ENCODE data around the gene MBIP. TPM values are rescaled to one million over a fixed set of nuclear protein-coding genes. Genes with fewer than 3 reads are reported as not detected.
A peak's percentile ranks its signal among the peaks of the same experiment; 100 is the strongest.

The MBIP gene
- total and polyA plus RNA-seq, 5 donors from 2014 or later: 19.2 to 42.2 (median 23.8) TPM

DNA sequence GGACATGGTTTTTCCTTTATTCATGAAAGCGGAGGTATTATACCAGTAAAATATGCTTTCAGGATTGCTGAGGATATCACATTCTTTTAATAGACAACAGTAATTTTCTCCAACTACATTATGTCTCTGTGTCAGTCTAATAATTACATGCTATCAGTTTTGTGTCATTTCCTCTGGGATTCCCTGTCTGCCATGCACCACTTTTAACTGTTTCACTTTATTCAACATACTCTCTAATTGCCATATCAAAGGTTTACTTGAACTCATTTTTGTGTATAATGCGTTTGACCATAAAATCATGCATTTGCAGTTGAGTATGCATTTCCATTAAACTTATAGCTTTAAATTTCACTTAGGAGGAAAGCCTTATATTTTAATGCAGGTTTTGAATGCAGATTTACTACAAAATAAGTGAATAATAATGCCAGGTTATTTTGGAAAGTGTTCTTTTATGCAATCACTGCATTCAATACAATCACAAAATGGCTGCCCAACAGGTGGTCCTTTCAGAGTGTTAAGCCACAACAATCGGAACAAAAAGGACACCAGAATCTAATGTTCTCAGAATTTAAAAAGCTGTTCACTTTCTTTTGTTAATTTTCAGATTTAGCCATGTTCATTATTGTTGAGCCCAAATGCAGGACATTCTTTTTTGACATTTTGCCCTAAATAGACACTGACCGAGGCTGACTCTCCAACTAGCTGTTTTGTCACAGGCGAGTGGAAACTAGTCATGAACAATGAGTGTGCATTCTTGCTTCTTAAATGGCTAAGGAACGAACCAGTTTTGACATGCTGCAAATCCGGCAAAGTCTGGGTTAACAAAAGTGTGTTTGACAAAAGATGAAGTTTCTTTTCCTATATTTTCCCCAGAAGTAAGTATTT is 40.9 kb downstream of the MBIP start:
- H3K4me1 Mint-ChIP-seq: no peaks in the 10 kb centered on the region
- no peaks in the 10 kb centered on the region for H3K36me3 ChIP-seq (ENCODE audit: control insufficient read depth, insufficient read depth, low read length)
- no peak overlapping the region for H3K27ac ChIP-seq (ENCODE audit: insufficient read depth, low read length, poor library complexity, severe bottlenecking)
- H3K27me3 ChIP-seq (ENCODE audit: control insufficient read depth, insufficient read depth, low read length): peaks cover 16% of the 10 kb centered on the region
- H3K4me3 ChIP-seq (ENCODE audit: low read depth, low read length): no peak overlapping the region
- no peak for DNase-seq
- H3K9me3 ChIP-seq (ENCODE audit: control insufficient read depth in 2 of 2, low read length in 2 of 2): no peaks in the 10 kb centered on the region
- no peak overlapping the region for H3K27ac Mint-ChIP-seq
- peaks cover 28% of the 10 kb centered on the region for H3K27me3 Mint-ChIP-seq
- H3K36me3 Mint-ChIP-seq: no peaks in the 10 kb centered on the region
- no peaks in the 10 kb centered on the region for H3K4me1 ChIP-seq (ENCODE audit: control insufficient read depth, insufficient read depth, low read length, poor library complexity, severe bottlenecking)
- no peak for ATAC-seq (ENCODE audit: low read depth in 2 of 2)
- H3K4me3 Mint-ChIP-seq: no peak overlapping the region
- peaks cover 0 to 1% (median 0%) of the 10 kb centered on the region in 7 donors for H3K9me3 Mint-ChIP-seq

DNA sequence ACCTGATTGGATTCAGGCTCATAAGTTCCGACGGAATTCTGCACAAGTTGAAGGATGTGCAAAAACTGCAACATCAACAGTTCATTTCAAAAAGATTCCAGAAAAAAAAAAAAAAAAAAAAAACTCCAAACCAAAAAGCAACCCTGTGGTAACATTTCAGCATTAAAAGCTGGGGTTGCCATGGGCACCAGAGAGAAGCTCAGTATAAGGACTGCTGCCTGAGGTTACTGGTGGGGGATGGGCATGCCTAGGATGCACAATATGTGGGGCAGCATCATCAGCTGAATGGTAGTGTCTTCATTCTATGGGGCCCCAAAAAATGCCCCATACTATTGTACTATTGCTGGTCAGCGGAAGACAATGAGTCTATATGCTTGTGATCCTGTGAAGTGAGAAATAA is 44.7 kb downstream of the MBIP start:
- ATAC-seq (ENCODE audit: low read depth in 2 of 2): no peak
- no peak overlapping the region for H3K4me3 ChIP-seq (ENCODE audit: low read depth, low read length)
- Mint-ChIP-seq H3K4me1 (peaks cover 0 to 14% (median 1%) of the 10 kb centered on the region in 4 donors), H3K36me3 (no peaks in the 10 kb centered on the region), H3K27ac (no peak overlapping the region), H3K4me3 (no peak overlapping the region), H3K9me3 (peaks cover 0 to 4% (median 0%) of the 10 kb centered on the region in 7 donors), H3K27me3 (peaks cover 47% of the 10 kb centered on the region)
- no peak overlapping the region for H3K27ac ChIP-seq (ENCODE audit: insufficient read depth, low read length, poor library complexity, severe bottlenecking)
- no peaks in the 10 kb centered on the region for H3K4me1 ChIP-seq (ENCODE audit: control insufficient read depth, insufficient read depth, low read length, poor library complexity, severe bottlenecking)
- peaks cover 22% of the 10 kb centered on the region for H3K27me3 ChIP-seq (ENCODE audit: control insufficient read depth, insufficient read depth, low read length)
- H3K36me3 ChIP-seq (ENCODE audit: control insufficient read depth, insufficient read depth, low read length): no peaks in the 10 kb centered on the region
- DNase-seq: no peak
- H3K9me3 ChIP-seq (ENCODE audit: control insufficient read depth in 2 of 2, low read length in 2 of 2): no peaks in the 10 kb centered on the region

DNA sequence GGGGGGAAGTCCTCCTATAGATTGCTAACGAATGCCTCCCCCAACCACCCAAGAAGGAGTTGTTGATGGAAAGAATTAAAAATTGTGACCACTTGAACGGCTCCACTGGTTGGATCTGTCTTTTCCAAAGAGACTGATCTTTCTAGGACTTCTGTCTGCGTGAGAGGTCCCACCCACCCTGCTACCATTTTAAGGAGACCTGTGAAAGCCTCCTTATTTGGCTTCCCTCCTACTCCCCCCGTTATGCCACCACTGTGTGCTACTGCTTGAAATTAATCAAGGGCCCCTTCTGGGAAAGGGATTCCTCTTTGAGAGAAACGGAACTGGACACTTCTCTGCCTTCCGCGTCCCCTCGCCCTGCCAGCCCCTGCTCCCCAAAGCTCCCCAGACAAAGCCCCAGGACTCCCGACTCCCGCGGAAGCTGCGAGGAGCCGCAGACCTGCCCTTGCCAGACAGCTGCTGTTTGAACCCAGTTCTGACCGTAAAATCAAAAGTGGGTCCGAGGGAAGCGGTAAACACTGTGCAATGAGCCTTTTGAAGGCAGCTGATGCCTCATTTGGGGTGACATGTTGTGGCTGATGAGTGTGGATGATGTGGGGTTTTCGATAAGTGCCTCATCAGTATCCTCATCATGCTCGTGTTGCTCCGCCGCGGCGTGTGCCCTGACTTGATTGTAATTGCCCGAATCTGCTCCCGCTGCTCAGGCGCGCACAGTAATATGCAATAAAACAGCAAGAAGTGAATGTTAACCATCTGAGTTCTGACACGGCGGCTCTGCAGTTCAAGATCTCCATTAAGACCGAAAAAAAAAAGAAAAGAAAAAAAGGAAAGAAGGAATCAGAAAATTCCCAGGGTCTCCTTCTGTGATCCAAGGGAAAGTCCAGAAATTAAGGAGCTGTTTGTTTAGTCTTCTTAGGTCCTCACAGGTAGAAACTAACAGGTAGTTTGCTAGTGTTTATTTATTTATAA is 48.2 kb downstream of the MBIP start:
- Histone ChIP-seq H3K36me3 (ENCODE audit: control insufficient read depth, insufficient read depth, low read length) (no peaks in the 10 kb centered on the region), H3K9me3 (ENCODE audit: control insufficient read depth in 2 of 2, low read length in 2 of 2) (no peaks in the 10 kb centered on the region), H3K27me3 (ENCODE audit: control insufficient read depth, insufficient read depth, low read length) (peaks cover 17% of the 10 kb centered on the region), H3K4me1 (ENCODE audit: control insufficient read depth, insufficient read depth, low read length, poor library complexity, severe bottlenecking) (no peaks in the 10 kb centered on the region), H3K4me3 (ENCODE audit: low read depth, low read length) (no peak overlapping the region), H3K27ac (ENCODE audit: insufficient read depth, low read length, poor library complexity, severe bottlenecking) (no peak overlapping the region)
- peaks cover 0 to 14% (median 1%) of the 10 kb centered on the region in 4 donors for H3K4me1 Mint-ChIP-seq
- no peak overlapping the region for H3K27ac Mint-ChIP-seq
- no peaks in the 10 kb centered on the region for H3K36me3 Mint-ChIP-seq
- peaks cover 0 to 4% (median 0%) of the 10 kb centered on the region in 7 donors for H3K9me3 Mint-ChIP-seq
- H3K4me3 Mint-ChIP-seq: peak overlapping the region in 3 of 4 donors; percentile 65 to 87 (median 83)
- peaks cover 56% of the 10 kb centered on the region for H3K27me3 Mint-ChIP-seq
- DNase-seq: peak in 1 of 3 donors; percentile 18
- ATAC-seq (ENCODE audit: low read depth in 2 of 2): no peak

DNA sequence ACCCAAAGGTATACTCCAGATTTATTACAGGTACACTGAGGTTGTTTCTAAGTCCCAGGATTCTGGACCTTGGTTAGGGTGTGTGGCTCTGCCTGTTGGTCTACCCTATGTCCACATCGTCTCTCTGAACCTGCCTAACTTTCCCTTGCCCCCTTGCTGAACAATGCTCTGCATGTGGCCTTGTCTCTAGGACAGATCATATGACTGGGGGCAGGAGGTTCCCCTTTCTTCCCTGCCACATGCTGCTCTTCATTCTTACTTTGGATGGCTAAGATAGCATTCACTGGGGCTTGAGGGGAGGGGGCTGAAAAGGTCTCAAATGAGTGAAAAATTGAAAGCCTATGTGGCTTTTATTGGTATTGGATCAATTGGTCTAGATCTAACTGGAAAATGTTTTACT is 49.2 kb downstream of the MBIP start:
- no peak overlapping the region for H3K27ac ChIP-seq (ENCODE audit: insufficient read depth, low read length, poor library complexity, severe bottlenecking)
- Mint-ChIP-seq H3K27ac (no peak overlapping the region), H3K9me3 (peaks cover 0 to 4% (median 0%) of the 10 kb centered on the region in 7 donors), H3K4me1 (peaks cover 0 to 14% (median 1%) of the 10 kb centered on the region in 4 donors), H3K36me3 (no peaks in the 10 kb centered on the region), H3K27me3 (peaks cover 53% of the 10 kb centered on the region), H3K4me3 (no peak overlapping the region)
- H3K27me3 ChIP-seq (ENCODE audit: control insufficient read depth, insufficient read depth, low read length): peaks cover 17% of the 10 kb centered on the region
- no peaks in the 10 kb centered on the region for H3K9me3 ChIP-seq (ENCODE audit: control insufficient read depth in 2 of 2, low read length in 2 of 2)
- H3K36me3 ChIP-seq (ENCODE audit: control insufficient read depth, insufficient read depth, low read length): no peaks in the 10 kb centered on the region
- ATAC-seq (ENCODE audit: low read depth in 2 of 2) (no peak), DNase-seq (no peak)
- H3K4me1 ChIP-seq (ENCODE audit: control insufficient read depth, insufficient read depth, low read length, poor library complexity, severe bottlenecking): no peaks in the 10 kb centered on the region
- H3K4me3 ChIP-seq (ENCODE audit: low read depth, low read length): no peak overlapping the region

DNA sequence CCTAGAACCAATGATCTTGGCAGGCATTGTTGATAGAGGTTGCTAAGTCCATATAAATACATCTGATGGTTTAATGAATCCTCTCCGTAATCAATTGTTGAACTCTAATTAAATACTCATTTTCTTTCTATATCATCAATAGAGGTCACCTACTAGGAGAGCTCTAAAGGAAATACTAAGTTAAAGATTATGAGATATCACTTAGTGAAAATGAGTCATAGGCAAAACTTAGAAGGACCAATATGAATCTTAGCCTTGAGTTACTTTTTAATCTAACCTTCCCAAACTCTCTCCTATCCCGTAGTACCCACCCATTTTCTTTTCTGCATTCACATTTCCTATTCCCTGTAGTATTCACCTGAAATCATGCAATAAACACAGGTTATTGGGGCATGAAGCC is 50.2 kb downstream of the MBIP start:
- Mint-ChIP-seq H3K9me3 (peaks cover 0 to 4% (median 0%) of the 10 kb centered on the region in 7 donors), H3K27me3 (peaks cover 47% of the 10 kb centered on the region), H3K27ac (no peak overlapping the region), H3K36me3 (no peaks in the 10 kb centered on the region), H3K4me3 (no peak overlapping the region), H3K4me1 (peaks cover 0 to 14% (median 1%) of the 10 kb centered on the region in 4 donors)
- H3K9me3 ChIP-seq (ENCODE audit: control insufficient read depth in 2 of 2, low read length in 2 of 2): no peaks in the 10 kb centered on the region
- H3K27me3 ChIP-seq (ENCODE audit: control insufficient read depth, insufficient read depth, low read length): peaks cover 17% of the 10 kb centered on the region
- H3K27ac ChIP-seq (ENCODE audit: insufficient read depth, low read length, poor library complexity, severe bottlenecking): no peak overlapping the region
- DNase-seq: no peak
- H3K36me3 ChIP-seq (ENCODE audit: control insufficient read depth, insufficient read depth, low read length): no peaks in the 10 kb centered on the region
- H3K4me3 ChIP-seq (ENCODE audit: low read depth, low read length): no peak overlapping the region
- no peaks in the 10 kb centered on the region for H3K4me1 ChIP-seq (ENCODE audit: control insufficient read depth, insufficient read depth, low read length, poor library complexity, severe bottlenecking)
- ATAC-seq (ENCODE audit: low read depth in 2 of 2): no peak

DNA sequence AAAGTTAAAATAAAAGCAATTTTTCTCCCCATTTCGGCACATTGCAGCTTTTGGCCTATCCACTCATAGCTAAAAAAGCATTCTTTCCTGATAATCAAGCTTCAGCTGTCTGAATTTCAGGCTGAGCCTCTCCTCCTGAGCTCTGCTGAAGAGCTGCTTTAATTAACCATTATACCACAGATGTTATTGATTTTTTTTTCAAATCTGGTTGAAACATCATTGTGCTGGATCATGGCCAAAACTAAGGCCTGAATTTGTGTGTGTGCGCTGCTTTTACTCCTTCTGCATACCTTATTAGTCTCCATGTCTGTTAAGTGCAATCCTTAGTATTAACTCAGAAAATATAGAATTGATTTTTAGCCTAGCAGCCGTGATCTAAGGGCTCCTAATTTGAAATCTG is 52.3 kb downstream of the MBIP start:
- H3K9me3 Mint-ChIP-seq: peaks cover 0 to 5% (median 0%) of the 10 kb centered on the region in 7 donors
- H3K4me3 Mint-ChIP-seq: no peak overlapping the region
- H3K4me1 Mint-ChIP-seq: peaks cover 0 to 14% (median 1%) of the 10 kb centered on the region in 4 donors
- Histone ChIP-seq H3K9me3 (ENCODE audit: control insufficient read depth in 2 of 2, low read length in 2 of 2) (no peaks in the 10 kb centered on the region), H3K4me3 (ENCODE audit: low read depth, low read length) (no peak overlapping the region), H3K27ac (ENCODE audit: insufficient read depth, low read length, poor library complexity, severe bottlenecking) (no peak overlapping the region), H3K27me3 (ENCODE audit: control insufficient read depth, insufficient read depth, low read length) (peaks cover 13% of the 10 kb centered on the region), H3K36me3 (ENCODE audit: control insufficient read depth, insufficient read depth, low read length) (no peaks in the 10 kb centered on the region), H3K4me1 (ENCODE audit: control insufficient read depth, insufficient read depth, low read length, poor library complexity, severe bottlenecking) (no peaks in the 10 kb centered on the region)
- ATAC-seq (ENCODE audit: low read depth in 2 of 2): no peak
- DNase-seq: no peak
- H3K36me3 Mint-ChIP-seq: no peaks in the 10 kb centered on the region
- H3K27me3 Mint-ChIP-seq: peaks cover 32% of the 10 kb centered on the region
- H3K27ac Mint-ChIP-seq: no peak overlapping the region

DNA sequence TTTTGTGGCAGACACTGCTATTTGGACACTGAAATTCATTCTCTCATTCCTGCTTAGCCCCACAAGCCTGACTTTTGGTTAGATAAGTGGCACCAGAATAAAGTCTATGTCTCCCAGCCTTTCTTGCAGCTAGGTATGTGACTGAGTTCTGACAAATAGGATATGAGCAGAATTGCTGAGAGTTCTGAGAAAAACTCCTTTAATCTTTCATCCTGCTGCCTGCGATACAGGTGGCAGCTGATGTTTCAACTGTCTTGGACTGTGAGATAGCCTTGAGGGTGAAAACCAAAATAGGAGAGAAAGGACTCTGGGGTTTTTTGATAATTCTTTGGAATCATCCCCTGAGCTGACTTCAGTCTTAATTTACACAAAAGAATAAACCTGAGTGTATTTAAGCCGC is 55.8 kb downstream of the MBIP start:
- Histone ChIP-seq H3K36me3 (ENCODE audit: control insufficient read depth, insufficient read depth, low read length) (no peaks in the 10 kb centered on the region), H3K4me1 (ENCODE audit: control insufficient read depth, insufficient read depth, low read length, poor library complexity, severe bottlenecking) (no peaks in the 10 kb centered on the region), H3K27me3 (ENCODE audit: control insufficient read depth, insufficient read depth, low read length) (peaks cover 1% of the 10 kb centered on the region), H3K27ac (ENCODE audit: insufficient read depth, low read length, poor library complexity, severe bottlenecking) (no peak overlapping the region), H3K9me3 (ENCODE audit: control insufficient read depth in 2 of 2, low read length in 2 of 2) (no peaks in the 10 kb centered on the region), H3K4me3 (ENCODE audit: low read depth, low read length) (no peak overlapping the region)
- no peak overlapping the region for H3K27ac Mint-ChIP-seq
- DNase-seq: no peak
- no peaks in the 10 kb centered on the region for H3K4me1 Mint-ChIP-seq
- peaks cover 11% of the 10 kb centered on the region for H3K27me3 Mint-ChIP-seq
- no peaks in the 10 kb centered on the region for H3K36me3 Mint-ChIP-seq
- H3K4me3 Mint-ChIP-seq: no peak overlapping the region
- peaks cover 0 to 2% (median 0%) of the 10 kb centered on the region in 7 donors for H3K9me3 Mint-ChIP-seq
- no peak for ATAC-seq (ENCODE audit: low read depth in 2 of 2)

All from CD4-positive, CD25-positive, alpha-beta regulatory T cell (primary cell).